Left ventricle myocardium inferior (tissue), 1 donor: ENCODE data around the gene XPOT. TPM values are rescaled to one million over a fixed set of nuclear protein-coding genes. Genes with fewer than 3 reads are reported as not detected.

Source experiments
- DNase-seq: peaks from one replicate; pipeline ENCODE4 v3.0.0-alpha.2; 2020
- H3K27ac ChIP-seq: fragments of 200-600 bp; replicated peaks from 2 replicates; pipeline ENCODE4 v1.8.0; 2021
- H3K27me3 ChIP-seq: fragments of 200-600 bp; 2 replicates; pipeline ENCODE4 v1.8.0; 2021; ENCODE audit warnings: low read depth
- H3K36me3 ChIP-seq: fragments of 200-600 bp; 2 replicates; pipeline ENCODE4 v1.8.0; 2021
- H3K4me1 ChIP-seq: fragments of 200-600 bp; 2 replicates; pipeline ENCODE4 v1.8.0; 2021
- H3K4me3 ChIP-seq: fragments of 200-600 bp; 2 replicates; pipeline ENCODE4 v1.8.0; 2021; ENCODE audit warnings: mild to moderate bottlenecking, moderate library complexity
- H3K9me3 ChIP-seq: fragments of 200-600 bp; replicated peaks from 2 replicates; pipeline ENCODE4 v1.8.0; 2021
- intact Hi-C: fragments of 100-400 bp; cut with micrococcal nuclease; formaldehyde crosslinking; loops from one replicate; pipeline ENCODE4 v1.11.0; 2022
- total RNA-seq: library from RNA; stranded (reverse); fragmentation: NEBNext Ultra II Directional; extraction: Animal tissue kit (Norgen Biotek cat#: 25700); gene quantifications from one replicate; pipeline ENCODE4 v1.2.1, GENCODE V29; 2021
- TF ChIP-seq, protein P1 (sequence below): fragments of 200-600 bp; IDR thresholded peaks from 2 replicates; pipeline ENCODE4 v1.8.0; 2021; ENCODE audit warnings: antibody characterized with exemption, mild to moderate bottlenecking, borderline replicate concordance
- donor health status: DM: no; HTN: yes; CAD: no; lungs with severe emphysema.

Gene XPOT
- total RNA-seq, 1 donor from 2014 or later, result 27.8 TPM

DNA sequence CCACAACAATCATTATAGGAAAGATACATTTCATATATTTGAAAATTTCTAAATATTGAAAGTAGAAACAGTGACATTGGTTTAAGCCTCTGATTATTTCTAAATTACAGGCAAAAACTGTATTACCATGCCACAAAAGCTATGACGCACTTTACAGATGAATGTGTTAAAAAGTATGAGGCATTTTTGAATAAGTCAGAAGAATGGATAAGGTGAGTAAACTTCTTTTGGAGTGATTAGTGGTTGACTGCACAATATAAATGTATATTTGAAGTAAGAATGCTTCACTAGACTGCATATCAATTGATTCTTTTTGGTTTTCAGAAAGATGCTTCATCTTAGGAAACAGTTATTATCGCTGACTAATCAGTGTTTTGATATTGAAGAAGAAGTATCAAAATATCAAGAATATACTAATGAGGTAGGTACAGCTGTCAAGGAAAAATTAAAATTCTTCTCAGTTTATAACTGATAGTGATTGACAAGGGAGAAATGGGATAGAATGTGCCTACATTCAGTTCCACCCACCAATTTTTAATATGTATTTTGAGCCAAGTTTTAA, 92.7 kb downstream of the XPOT start:
- Histone ChIP-seq H3K9me3 (no peaks in the 10 kb centered on the region), H3K4me3 (no peak overlapping the region), H3K36me3 (peaks cover 98% of the 10 kb centered on the region), H3K4me1 (no peaks in the 10 kb centered on the region), H3K27ac (no peak overlapping the region), H3K27me3 (no peaks in the 10 kb centered on the region)
- no peak for DNase-seq
- TF ChIP-seq, protein P1, sequence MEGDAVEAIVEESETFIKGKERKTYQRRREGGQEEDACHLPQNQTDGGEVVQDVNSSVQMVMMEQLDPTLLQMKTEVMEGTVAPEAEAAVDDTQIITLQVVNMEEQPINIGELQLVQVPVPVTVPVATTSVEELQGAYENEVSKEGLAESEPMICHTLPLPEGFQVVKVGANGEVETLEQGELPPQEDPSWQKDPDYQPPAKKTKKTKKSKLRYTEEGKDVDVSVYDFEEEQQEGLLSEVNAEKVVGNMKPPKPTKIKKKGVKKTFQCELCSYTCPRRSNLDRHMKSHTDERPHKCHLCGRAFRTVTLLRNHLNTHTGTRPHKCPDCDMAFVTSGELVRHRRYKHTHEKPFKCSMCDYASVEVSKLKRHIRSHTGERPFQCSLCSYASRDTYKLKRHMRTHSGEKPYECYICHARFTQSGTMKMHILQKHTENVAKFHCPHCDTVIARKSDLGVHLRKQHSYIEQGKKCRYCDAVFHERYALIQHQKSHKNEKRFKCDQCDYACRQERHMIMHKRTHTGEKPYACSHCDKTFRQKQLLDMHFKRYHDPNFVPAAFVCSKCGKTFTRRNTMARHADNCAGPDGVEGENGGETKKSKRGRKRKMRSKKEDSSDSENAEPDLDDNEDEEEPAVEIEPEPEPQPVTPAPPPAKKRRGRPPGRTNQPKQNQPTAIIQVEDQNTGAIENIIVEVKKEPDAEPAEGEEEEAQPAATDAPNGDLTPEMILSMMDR, result no peak
- intact Hi-C loops, result no loop called here

DNA sequence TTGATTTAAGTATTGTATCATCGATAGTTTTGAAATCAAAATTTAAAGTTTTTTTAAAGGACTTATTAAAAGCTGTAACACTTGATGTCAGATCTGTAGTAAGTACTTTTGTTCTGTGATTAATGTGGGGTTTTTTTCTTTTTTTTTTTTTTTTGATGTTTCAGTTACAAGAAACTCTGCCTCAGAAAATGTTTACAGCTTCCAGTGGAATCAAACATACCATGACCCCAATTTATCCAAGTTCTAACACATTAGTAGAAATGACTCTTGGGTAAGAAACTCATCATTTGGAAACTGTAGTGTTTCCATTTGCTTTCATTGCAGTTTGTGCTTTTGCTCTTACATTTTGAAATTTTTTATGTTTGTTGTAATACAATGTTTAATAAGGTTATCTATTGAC, 93.3 kb downstream of the XPOT start:
- no peaks in the 10 kb centered on the region for H3K27me3 ChIP-seq
- peaks cover 92% of the 10 kb centered on the region for H3K36me3 ChIP-seq
- H3K9me3 ChIP-seq, result no peaks in the 10 kb centered on the region
- intact Hi-C loops, result no loop called here
- no peak overlapping the region for H3K4me3 ChIP-seq
- no peaks in the 10 kb centered on the region for H3K4me1 ChIP-seq
- no peak for DNase-seq
- no peak overlapping the region for H3K27ac ChIP-seq
- TF ChIP-seq, protein P1, result no peak

DNA sequence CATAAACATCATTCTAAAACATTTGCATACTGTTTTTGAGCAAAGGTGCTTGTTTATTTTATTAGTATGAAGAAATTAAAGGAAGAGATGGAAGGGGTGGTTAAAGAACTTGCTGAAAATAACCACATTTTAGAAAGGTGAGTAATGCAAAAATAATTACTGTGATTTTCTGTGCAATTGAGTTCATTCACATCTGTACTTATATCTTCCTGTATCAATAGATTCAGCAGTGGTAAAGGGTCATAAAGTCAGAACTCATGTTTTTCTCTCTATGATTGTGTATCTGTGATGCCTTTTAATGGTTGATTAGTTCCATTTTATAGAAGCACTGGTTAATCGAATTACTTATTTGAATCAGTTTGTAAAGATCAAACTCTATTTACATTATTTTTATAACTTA, 93.7 kb downstream of the XPOT start:
- Histone ChIP-seq H3K27me3 (no peaks in the 10 kb centered on the region), H3K27ac (no peak overlapping the region), H3K36me3 (peaks cover 88% of the 10 kb centered on the region), H3K9me3 (no peaks in the 10 kb centered on the region), H3K4me1 (no peaks in the 10 kb centered on the region), H3K4me3 (no peak overlapping the region)
- intact Hi-C loops, result no loop called here
- no peak for DNase-seq
- TF ChIP-seq, protein P1, result no peak

DNA sequence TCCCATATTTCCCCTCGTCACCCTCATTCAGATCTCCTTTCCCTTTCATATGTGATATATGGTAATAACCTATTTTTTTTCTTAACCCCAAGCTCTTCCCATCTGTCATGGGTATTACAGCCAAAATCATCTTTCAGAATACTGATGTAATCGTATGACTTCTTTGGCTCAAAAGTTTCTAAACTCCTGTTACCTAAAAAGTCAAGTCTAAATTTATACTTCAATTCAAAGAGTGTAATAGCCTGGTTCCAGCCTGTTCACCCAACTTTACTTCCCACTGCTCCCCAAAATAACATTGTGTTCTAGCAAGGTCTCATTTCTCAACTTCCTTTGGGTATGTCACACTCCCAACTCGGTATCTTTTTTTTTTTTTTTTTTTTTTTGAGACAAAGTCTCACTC, 96.2 kb downstream of the XPOT start:
- intact Hi-C loops, result no loop called here
- H3K36me3 ChIP-seq, result peaks cover 63% of the 10 kb centered on the region

More for the DNA sequence above, 96.2 kb downstream of the XPOT start:
- Histone ChIP-seq H3K27ac (no peak overlapping the region), H3K4me1 (no peaks in the 10 kb centered on the region), H3K27me3 (no peaks in the 10 kb centered on the region), H3K4me3 (no peak overlapping the region), H3K9me3 (no peaks in the 10 kb centered on the region)
- TF ChIP-seq, protein P1, result no peak
- no peak for DNase-seq

Other genes with a start within 250 kb of the XPOT start
- gene KICS2, start 182.1 kb upstream of the XPOT start, total RNA-seq, result 3.5 TPM
- not detected for gene C12orf56, start 13.6 kb upstream of the XPOT start, total RNA-seq
- 11.5 TPM for gene TBK1, start 47.7 kb downstream of the XPOT start, total RNA-seq
- gene RASSF3, start 206.1 kb downstream of the XPOT start, total RNA-seq, result 102 TPM